K562 (cell line): ENCODE data around the gene ZNF668. TPM values are rescaled to one million over a fixed set of nuclear protein-coding genes. Genes with fewer than 3 reads are reported as not detected.

Source experiments
- ATAC-seq: fragments of 200-7000 bp; cut with Tn5 transposase; 3 replicates; pipeline ENCODE4 v1.9.1; 2020; ENCODE audit warnings: moderate library complexity
- BruUV-seq: library from RNA; stranded (reverse); fragments of 400-500 nt; replicated peaks from 2 replicates; lab custom pipeline; 2021; lab: Mats Ljungman, UMichigan
- CTCF ChIA-PET: fragments of 300-600 bp; formaldehyde crosslinking; extraction: SDS; loops from one replicate; lab custom pipeline; 2021; ENCODE audit warnings: low intra/inter-chr PET ratio; lab: Yijun Ruan, JAX
- POLR2A ChIA-PET: fragments of 300-600, 350-650 bp; sonication (Branson Sonifier 250); formaldehyde crosslinking; extraction: SDS; loops from one replicate; lab custom pipeline; 2021; ENCODE audit warnings: antibody characterized with exemption, inconsistent platforms; lab: Yijun Ruan, JAX
- DNase-seq, 4 experiments: peaks; one replicate each; pipeline versions ENCODE4 v3.0.0 to v3.0.0-alpha.2; 2011 to 2018; ENCODE audit warnings: low spot score in 3 of 4, mixed read lengths in 3 of 4; ENCODE audit errors: extremely low read depth in 1 of 4
- FAIRE-seq: peaks from 2 replicates; lab custom pipeline; 2011; peaks lifted over from hg19 to GRCh38; lab: Jason Lieb, UNC
- H2AFZ ChIP-seq: 2 replicates; pipeline ENCODE4 v1.6.0; 2011; ENCODE audit warnings: low read depth, low read length, control low read depth, inconsistent platforms
- H3K27ac ChIP-seq: fragments of 200-600 bp; 3 replicates; pipeline ENCODE4 v1.8.0; 2011; ENCODE audit warnings: low read depth, mild to moderate bottlenecking, control low read depth, inconsistent platforms, low read length, moderate library complexity, mixed read lengths; ENCODE audit errors: extremely low read depth
- H3K27me3 ChIP-seq, 2 experiments: fragments of 300-600 bp in 1 of 2; 2 replicates in 1 of 2; 3 replicates in 1 of 2; pipeline versions ENCODE4 v1.6.0 to v1.8.0; 2011; ENCODE audit warnings: inconsistent platforms in 2 of 2, low read length in 2 of 2, mild to moderate bottlenecking in 1 of 2, mixed read lengths in 1 of 2, moderate library complexity in 1 of 2; ENCODE audit not compliant: control insufficient read depth in 2 of 2, insufficient read depth in 2 of 2
- H3K36me3 ChIP-seq: fragments of 300-600 bp; 3 replicates; pipeline ENCODE4 v1.8.0; 2011; ENCODE audit warnings: mild to moderate bottlenecking, low read length, inconsistent platforms; ENCODE audit not compliant: control insufficient read depth, insufficient read depth
- H3K4me1 ChIP-seq, 2 experiments: fragments of 200-600 bp in 1 of 2; replicated peaks in 1 of 2; 2 replicates in 1 of 2; 3 replicates in 1 of 2; pipeline versions ENCODE4 v1.5.1 to v1.8.0; 2011; ENCODE audit warnings: inconsistent platforms in 2 of 2, low read length in 2 of 2, mild to moderate bottlenecking in 1 of 2, mixed read lengths in 1 of 2, moderate library complexity in 1 of 2; ENCODE audit not compliant: control insufficient read depth in 2 of 2, insufficient read depth in 2 of 2
- H3K4me2 ChIP-seq: 2 replicates; pipeline ENCODE4 v1.6.1; 2011; ENCODE audit warnings: low read length, control low read depth, inconsistent platforms, mixed read lengths; ENCODE audit not compliant: insufficient read depth
- H3K4me3 ChIP-seq: fragments of 200-600 bp; sonication (generic), shearing (Covaris generic); 2 replicates; pipeline ENCODE4 v1.5.1; 2016; ENCODE audit warnings: control low read depth, inconsistent platforms
- H3K79me2 ChIP-seq: fragments of 200-600 bp; 3 replicates; pipeline ENCODE4 v1.8.0; 2011; ENCODE audit warnings: low read length, inconsistent platforms; ENCODE audit not compliant: control insufficient read depth, insufficient read depth
- H3K9ac ChIP-seq, 2 experiments: 2 replicates each; pipeline versions ENCODE4 v1.6.0 to v1.6.1; 2011; ENCODE audit warnings: low read depth in 2 of 2, low read length in 2 of 2, control low read depth in 1 of 2, inconsistent platforms in 1 of 2, mild to moderate bottlenecking in 1 of 2, mixed read lengths in 1 of 2; ENCODE audit not compliant: insufficient read depth in 1 of 2
- H3K9me1 ChIP-seq: one replicate; pipeline ENCODE4 v1.6.0; 2011; ENCODE audit warnings: inconsistent platforms, mild to moderate bottlenecking, low read length, moderate library complexity; ENCODE audit not compliant: control insufficient read depth, insufficient read depth
- H3K9me3 ChIP-seq: replicated peaks from 2 replicates; pipeline ENCODE4 v1.5.1; 2011; ENCODE audit warnings: low read depth, low read length, inconsistent platforms; ENCODE audit not compliant: control insufficient read depth, insufficient read depth
- H4K20me1 ChIP-seq: replicated peaks from 2 replicates; pipeline ENCODE4 v1.6.1; 2011; ENCODE audit warnings: low read length, inconsistent platforms, mixed read lengths; ENCODE audit not compliant: control insufficient read depth, insufficient read depth
- DPF2 ChIP-seq: fragments of 450-650 bp; IDR thresholded peaks from 2 replicates; pipeline ENCODE4 v1.6.1; 2016
- ETS2 ChIP-seq: IDR thresholded peaks from 2 replicates; pipeline ENCODE4 v1.6.1; 2016; ENCODE audit warnings: borderline replicate concordance, missing genetic modification characterization, mild to moderate bottlenecking, moderate library complexity, missing compliant biosample characterization; ENCODE audit not compliant: poor library complexity, severe bottlenecking
- FOSL1 ChIP-seq: fragments of 200-800 bp; sonication (Bioruptor generic); conservative IDR thresholded peaks from 2 replicates; pipeline ENCODE4 v1.6.1; 2016; ENCODE audit warnings: missing genetic modification characterization, missing compliant biosample characterization
- JUNB ChIP-seq: fragments of 450-650 bp; formaldehyde crosslinking; conservative IDR thresholded peaks from 2 replicates; pipeline ENCODE4 v1.4.0; 2020; ENCODE audit warnings: mild to moderate bottlenecking
- L3MBTL2 ChIP-seq: fragments of 450-650 bp; IDR thresholded peaks from 2 replicates; pipeline ENCODE4 v1.6.1; 2016; ENCODE audit warnings: mild to moderate bottlenecking, moderate library complexity
- MTA3 ChIP-seq: fragments of 450-650 bp; formaldehyde crosslinking; IDR thresholded peaks from 2 replicates; pipeline ENCODE4 v1.6.1; 2017; ENCODE audit warnings: mild to moderate bottlenecking, borderline replicate concordance
- NR3C1 ChIP-seq: sonication (generic); formaldehyde crosslinking; IDR thresholded peaks from 2 replicates; pipeline ENCODE4 v1.8.1; 2022; ENCODE audit warnings: missing genetic modification reagents
- ZFP1 ChIP-seq: fragments of 450-650 bp; formaldehyde crosslinking; IDR thresholded peaks from 2 replicates; pipeline ENCODE4 v1.4.0; 2020; ENCODE audit warnings: mild to moderate bottlenecking, mixed read lengths
- ZNF133 ChIP-seq: fragments of 250-450 bp; sonication (Bioruptor Pico); IDR thresholded peaks from 2 replicates; pipeline ENCODE4 v1.4.0; 2020; ENCODE audit warnings: mild to moderate bottlenecking
- ZNF282 ChIP-seq: sonication (generic); formaldehyde crosslinking; IDR thresholded peaks from 2 replicates; pipeline ENCODE4 v1.8.1; 2023; ENCODE audit warnings: missing genetic modification reagents
- ZNF316 ChIP-seq: fragments of 450-650 bp; IDR thresholded peaks from 2 replicates; pipeline ENCODE4 v1.6.1; 2016
- WGBS: fragments of 100-300 bp; shearing (Covaris generic); methylation state at CpG from one replicate; pipeline ENCODE4 v1.1.6; 2016; ENCODE audit warnings: low coverage, mixed read lengths; ENCODE audit not compliant: insufficient coverage; ENCODE audit errors: missing lambda C conversion rate; 5-methylcytosine and 5-hydroxymethylcytosine counted together
- in situ Hi-C: fragments of 300-500 bp; cut with MboI; formaldehyde crosslinking; loops from 4 replicates; pipeline ENCODE4 v1.15.0; 2018; ENCODE audit warnings: inconsistent platforms, mixed read lengths
- intact Hi-C: fragments of 100-400 bp; cut with micrococcal nuclease; formaldehyde crosslinking; loops from 2 replicates; pipeline ENCODE4 v1.14.2; 2022
- polyA plus RNA-seq, 8 experiments: library from polyadenylated mRNA; depleted of rRNA in 4 of 8; stranded (reverse) in 5 of 8; unstranded in 3 of 8; fragments of >200 nt; fragmentation: Nextera tagmentation in 2 of 8; fragmentation: Illumina TruSeq in 1 of 8; extraction: Ambion mirVana in 2 of 8; extraction: Trizol in 1 of 8; gene quantifications; 2 replicates each; pipeline versions ENCODE4 v1.2.1 to v1.2.3, GENCODE V29; 2011 to 2014; ENCODE audit warnings: inconsistent platforms in 1 of 8, missing spikeins in 1 of 8
- total RNA-seq, 7 experiments: library from RNA; depleted of rRNA in 6 of 7; stranded (reverse); fragments of >200 nt in 6 of 7; fragmentation: Illumina TruSeq in 2 of 7; extraction: Trizol in 2 of 7; gene quantifications; 2 replicates each; pipeline versions ENCODE4 v1.2.1 to v1.2.3, GENCODE V29; 2011 to 2021; ENCODE audit warnings: low replicate concordance in 1 of 7
- TF ChIP-seq, protein P1 (sequence below), 2 experiments: fragments of 200-800 bp in 1 of 2; sonication (Bioruptor generic) in 1 of 2; sonication (generic) in 1 of 2; formaldehyde crosslinking in 1 of 2; IDR thresholded peaks in 1 of 2; conservative IDR thresholded peaks in 1 of 2; 2 replicates each; pipeline versions ENCODE4 v1.5.0 to v1.6.1; 2016 to 2020; ENCODE audit warnings: missing compliant biosample characterization in 1 of 2, missing genetic modification characterization in 1 of 2, missing genetic modification reagents in 1 of 2
- TF ChIP-seq, protein P2 (sequence below), 3 experiments: fragments of 200-800 bp in 1 of 3; fragments of 250-450 bp in 1 of 3; fragments of 450-650 bp in 1 of 3; sonication (Bioruptor Pico) in 1 of 3; sonication (Bioruptor generic) in 1 of 3; formaldehyde crosslinking in 1 of 3; IDR thresholded peaks; 2 replicates each; pipeline versions ENCODE4 v1.6.1 to v1.8.0; 2016 to 2022; ENCODE audit warnings: mild to moderate bottlenecking in 2 of 3, missing genetic modification characterization in 2 of 3, missing compliant biosample characterization in 1 of 3, moderate library complexity in 1 of 3
- TF ChIP-seq, protein P3 (sequence below): fragments of 450-650 bp; IDR thresholded peaks from 2 replicates; pipeline ENCODE4 v1.6.1; 2016; ENCODE audit warnings: borderline replicate concordance

ZNF668 gene
- total and polyA plus RNA-seq, 9 of the 15 experiments (the other 6 are each of a cell fraction or from before 2014, with no cell fraction given): 0.04 to 15.3 (median 3.8) TPM; not detected in 1

DNA sequence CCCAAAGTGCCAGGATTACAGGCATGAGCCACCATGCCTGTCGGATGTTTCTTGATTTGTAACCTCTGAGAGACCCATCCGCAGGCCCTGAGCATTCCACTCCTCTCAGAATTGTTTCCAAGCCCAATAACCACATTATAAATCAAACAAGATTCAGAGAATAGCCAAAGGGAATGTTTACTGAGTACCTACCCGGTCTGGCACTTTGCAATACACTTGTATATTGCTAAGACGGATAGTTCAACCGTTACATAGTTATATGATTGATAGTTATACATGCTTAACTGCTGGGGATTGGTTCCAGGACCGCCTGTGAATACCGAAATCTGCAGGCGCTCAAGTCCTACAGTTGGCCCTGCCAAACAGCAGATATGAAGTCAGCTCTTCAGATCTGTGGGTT lies 40.4 kb upstream of the ZNF668 start:
- no peak overlapping the region for H2AFZ ChIP-seq
- in situ Hi-C loops (no loop called here), intact Hi-C loops (no loop called here)
- no peak for FAIRE-seq
- no peak overlapping the region for H3K4me2 ChIP-seq
- H3K36me3 ChIP-seq: peaks cover 58% of the 10 kb centered on the region; the same call in 2 of the 3 replicates
- WGBS: 87% methylated on average over 8 of the region's 8 CpGs
- no TSS peak for BruUV-seq
- H3K9me1 ChIP-seq: no peaks in the 10 kb centered on the region
- no peak for DNase-seq
- no peak overlapping the region for H3K9ac ChIP-seq
- H3K79me2 ChIP-seq: peaks cover 31% of the 10 kb centered on the region
- no peaks in the 10 kb centered on the region for H3K27me3 ChIP-seq
- ATAC-seq: no peak
- H3K9me3 ChIP-seq: no peaks in the 10 kb centered on the region
- no peak for TF ChIP-seq FOSL1
- TF ChIP-seq, protein P1, sequence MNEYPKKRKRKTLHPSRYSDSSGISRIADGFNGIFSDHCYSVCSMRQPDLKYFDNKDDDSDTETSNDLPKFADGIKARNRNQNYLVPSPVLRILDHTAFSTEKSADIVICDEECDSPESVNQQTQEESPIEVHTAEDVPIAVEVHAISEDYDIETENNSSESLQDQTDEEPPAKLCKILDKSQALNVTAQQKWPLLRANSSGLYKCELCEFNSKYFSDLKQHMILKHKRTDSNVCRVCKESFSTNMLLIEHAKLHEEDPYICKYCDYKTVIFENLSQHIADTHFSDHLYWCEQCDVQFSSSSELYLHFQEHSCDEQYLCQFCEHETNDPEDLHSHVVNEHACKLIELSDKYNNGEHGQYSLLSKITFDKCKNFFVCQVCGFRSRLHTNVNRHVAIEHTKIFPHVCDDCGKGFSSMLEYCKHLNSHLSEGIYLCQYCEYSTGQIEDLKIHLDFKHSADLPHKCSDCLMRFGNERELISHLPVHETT (CRISPR knock-in tag; conservative IDR thresholded peaks at IDR 0.05 in 1 of 2, IDR thresholded peaks at IDR 0.05 in 1 of 2): no peak
- TF ChIP-seq NR3C1 (CRISPR knock-in tag): no peak
- TF ChIP-seq ZNF282 (CRISPR knock-in tag): no peak
- no peak for TF ChIP-seq JUNB (CRISPR knock-in tag)
- TF ChIP-seq ETS2 (tag): no peak
- no peak for TF ChIP-seq DPF2
- no peak for TF ChIP-seq ZNF316
- no peak for TF ChIP-seq ZNF133
- TF ChIP-seq, protein P2, sequence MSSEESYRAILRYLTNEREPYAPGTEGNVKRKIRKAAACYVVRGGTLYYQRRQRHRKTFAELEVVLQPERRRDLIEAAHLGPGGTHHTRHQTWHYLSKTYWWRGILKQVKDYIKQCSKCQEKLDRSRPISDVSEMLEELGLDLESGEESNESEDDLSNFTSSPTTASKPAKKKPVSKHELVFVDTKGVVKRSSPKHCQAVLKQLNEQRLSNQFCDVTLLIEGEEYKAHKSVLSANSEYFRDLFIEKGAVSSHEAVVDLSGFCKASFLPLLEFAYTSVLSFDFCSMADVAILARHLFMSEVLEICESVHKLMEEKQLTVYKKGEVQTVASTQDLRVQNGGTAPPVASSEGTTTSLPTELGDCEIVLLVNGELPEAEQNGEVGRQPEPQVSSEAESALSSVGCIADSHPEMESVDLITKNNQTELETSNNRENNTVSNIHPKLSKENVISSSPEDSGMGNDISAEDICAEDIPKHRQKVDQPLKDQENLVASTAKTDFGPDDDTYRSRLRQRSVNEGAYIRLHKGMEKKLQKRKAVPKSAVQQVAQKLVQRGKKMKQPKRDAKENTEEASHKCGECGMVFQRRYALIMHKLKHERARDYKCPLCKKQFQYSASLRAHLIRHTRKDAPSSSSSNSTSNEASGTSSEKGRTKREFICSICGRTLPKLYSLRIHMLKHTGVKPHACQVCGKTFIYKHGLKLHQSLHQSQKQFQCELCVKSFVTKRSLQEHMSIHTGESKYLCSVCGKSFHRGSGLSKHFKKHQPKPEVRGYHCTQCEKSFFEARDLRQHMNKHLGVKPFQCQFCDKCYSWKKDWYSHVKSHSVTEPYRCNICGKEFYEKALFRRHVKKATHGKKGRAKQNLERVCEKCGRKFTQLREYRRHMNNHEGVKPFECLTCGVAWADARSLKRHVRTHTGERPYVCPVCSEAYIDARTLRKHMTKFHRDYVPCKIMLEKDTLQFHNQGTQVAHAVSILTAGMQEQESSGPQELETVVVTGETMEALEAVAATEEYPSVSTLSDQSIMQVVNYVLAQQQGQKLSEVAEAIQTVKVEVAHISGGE (CRISPR knock-in tag; IDR thresholded peaks at IDR 0.05): no peak
- no peak for TF ChIP-seq MTA3
- TF ChIP-seq L3MBTL2: no peak
- TF ChIP-seq, protein P3, sequence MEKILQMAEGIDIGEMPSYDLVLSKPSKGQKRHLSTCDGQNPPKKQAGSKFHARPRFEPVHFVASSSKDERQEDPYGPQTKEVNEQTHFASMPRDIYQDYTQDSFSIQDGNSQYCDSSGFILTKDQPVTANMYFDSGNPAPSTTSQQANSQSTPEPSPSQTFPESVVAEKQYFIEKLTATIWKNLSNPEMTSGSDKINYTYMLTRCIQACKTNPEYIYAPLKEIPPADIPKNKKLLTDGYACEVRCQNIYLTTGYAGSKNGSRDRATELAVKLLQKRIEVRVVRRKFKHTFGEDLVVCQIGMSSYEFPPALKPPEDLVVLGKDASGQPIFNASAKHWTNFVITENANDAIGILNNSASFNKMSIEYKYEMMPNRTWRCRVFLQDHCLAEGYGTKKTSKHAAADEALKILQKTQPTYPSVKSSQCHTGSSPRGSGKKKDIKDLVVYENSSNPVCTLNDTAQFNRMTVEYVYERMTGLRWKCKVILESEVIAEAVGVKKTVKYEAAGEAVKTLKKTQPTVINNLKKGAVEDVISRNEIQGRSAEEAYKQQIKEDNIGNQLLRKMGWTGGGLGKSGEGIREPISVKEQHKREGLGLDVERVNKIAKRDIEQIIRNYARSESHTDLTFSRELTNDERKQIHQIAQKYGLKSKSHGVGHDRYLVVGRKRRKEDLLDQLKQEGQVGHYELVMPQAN: no peak
- no peak for TF ChIP-seq ZFP1 (CRISPR knock-in tag)
- H3K27ac ChIP-seq: no peak overlapping the region
- ChIA-PET CTCF (no interaction called here), POLR2A (interaction anchor here (0.9 to 1.1 kb wide), 2 partner anchors 14 to 129 kb away, joined by 4 read pairs; partner anchors contain the start of gene HSD3B7)
- peaks cover 2 to 33% of the 10 kb centered on the region in 2 experiments; a peak in 4 of 5 replicates for H3K4me1 ChIP-seq
- H3K4me3 ChIP-seq: no peak overlapping the region
- peaks cover 5% of the 10 kb centered on the region for H4K20me1 ChIP-seq
